ENCODE results near the gene ANXA6. TPM values are rescaled to one million over a fixed set of nuclear protein-coding genes. Genes with fewer than 3 reads are reported as not detected.

Gene ANXA6
- total and polyA plus RNA-seq, 4 donors, result 61.4 to 208 (median 155) TPM

GRCh38 chr5:151058301-151058700 is 99.3 kb downstream of the ANXA6 start:
- no peak for TF ChIP-seq CTCF (IDR thresholded peaks at IDR 0.05; ENCODE audit: control extremely low read depth, extremely low read depth)
- 82 to 85% methylated on average over 5 of the region's 5 CpGs for WGBS, 2 donors
- peaks cover 0 to 71% (median 34%) of the 10 kb centered on the region in 4 donors for H3K36me3 ChIP-seq (ENCODE audit: control insufficient read depth in 4 of 4, insufficient read depth in 4 of 4, low read length in 4 of 4)
- H3K4me3 ChIP-seq, result no peak overlapping the region
- no peaks in the 10 kb centered on the region for H3K27me3 ChIP-seq (ENCODE audit: control insufficient read depth in 3 of 3, insufficient read depth in 3 of 3, low read length in 2 of 3)
- H3K27ac ChIP-seq (ENCODE audit: low read depth in 1 of 2, low read length in 1 of 2), result peak overlapping the region in 1 of 2 donors; percentile 51
- H3K9ac ChIP-seq (ENCODE audit: insufficient read depth in 1 of 2, low read length in 2 of 2), result no peak overlapping the region
- ATAC-seq (ENCODE audit: insufficient read depth, low FRiP score), result no peak
- no peak for DNase-seq
- peaks cover 0 to 38% (median 2%) of the 10 kb centered on the region in 5 donors for H3K4me1 ChIP-seq (ENCODE audit: control insufficient read depth in 5 of 5, insufficient read depth in 5 of 5, low read length in 5 of 5)
- no peaks in the 10 kb centered on the region for H3K9me3 ChIP-seq (ENCODE audit: control insufficient read depth in 4 of 4, insufficient read depth in 3 of 4, low read length in 3 of 4)

- no peak for TF ChIP-seq CTCF (IDR thresholded peaks at IDR 0.05; ENCODE audit: control extremely low read depth, extremely low read depth)
- no peak for DNase-seq
These were observed 100.9 kb downstream of the ANXA6 start for GRCh38 chr5:151056379-151057325.

GRCh38 chr5:151055336-151055735 is 102.2 kb downstream of the ANXA6 start:
- no peak for DNase-seq
- Histone ChIP-seq H3K27me3 (ENCODE audit: control insufficient read depth in 3 of 3, insufficient read depth in 3 of 3, low read length in 2 of 3) (no peaks in the 10 kb centered on the region), H3K36me3 (ENCODE audit: control insufficient read depth in 4 of 4, insufficient read depth in 4 of 4, low read length in 4 of 4) (peaks cover 0 to 60% (median 22%) of the 10 kb centered on the region in 4 donors), H3K27ac (ENCODE audit: low read depth in 1 of 2, low read length in 1 of 2) (no peak overlapping the region), H3K9ac (ENCODE audit: insufficient read depth in 1 of 2, low read length in 2 of 2) (no peak overlapping the region), H3K4me3 (no peak overlapping the region), H3K9me3 (ENCODE audit: control insufficient read depth in 4 of 4, insufficient read depth in 3 of 4, low read length in 3 of 4) (no peaks in the 10 kb centered on the region), H3K4me1 (ENCODE audit: control insufficient read depth in 5 of 5, insufficient read depth in 5 of 5, low read length in 5 of 5) (peaks cover 0 to 19% (median 0%) of the 10 kb centered on the region in 5 donors)
- no peak for ATAC-seq (ENCODE audit: insufficient read depth, low FRiP score)
- WGBS, 2 donors, result 79 to 89% methylated on average over 6 of the region's 6 CpGs
- TF ChIP-seq CTCF (IDR thresholded peaks at IDR 0.05; ENCODE audit: control extremely low read depth, extremely low read depth), result no peak

More at GRCh38 chr5:151056379-151057325, 100.9 kb downstream of the ANXA6 start:
- Histone ChIP-seq H3K4me3 (no peak overlapping the region), H3K27me3 (ENCODE audit: control insufficient read depth in 3 of 3, insufficient read depth in 3 of 3, low read length in 2 of 3) (no peaks in the 10 kb centered on the region), H3K36me3 (ENCODE audit: control insufficient read depth in 4 of 4, insufficient read depth in 4 of 4, low read length in 4 of 4) (peaks cover 0 to 66% (median 24%) of the 10 kb centered on the region in 4 donors), H3K27ac (ENCODE audit: low read depth in 1 of 2, low read length in 1 of 2) (no peak overlapping the region), H3K9me3 (ENCODE audit: control insufficient read depth in 4 of 4, insufficient read depth in 3 of 4, low read length in 3 of 4) (no peaks in the 10 kb centered on the region), H3K4me1 (ENCODE audit: control insufficient read depth in 5 of 5, insufficient read depth in 5 of 5, low read length in 5 of 5) (peaks cover 0 to 28% (median 0%) of the 10 kb centered on the region in 5 donors), H3K9ac (ENCODE audit: insufficient read depth in 1 of 2, low read length in 2 of 2) (no peak overlapping the region)
- WGBS, 2 donors, result 76 to 88% methylated on average over 25 of the region's 25 CpGs
- ATAC-seq (ENCODE audit: insufficient read depth, low FRiP score), result no peak
